GM21360 (cell line): ENCODE measurements around the gene KRTAP7-1.

Source experiments
- ATAC-seq: cut with Tn5 transposase; IDR thresholded peaks from one replicate; pipeline ENCODE4 v1.9.1; 2021; ENCODE audit warnings: mild to moderate bottlenecking, moderate library complexity; ENCODE audit not compliant: unreplicated experiment

Gene KRTAP7-1, protein sequence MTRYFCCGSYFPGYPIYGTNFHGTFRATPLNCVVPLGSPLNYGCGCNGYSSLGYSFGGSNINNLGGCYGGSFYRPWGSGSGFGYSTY

DNA sequence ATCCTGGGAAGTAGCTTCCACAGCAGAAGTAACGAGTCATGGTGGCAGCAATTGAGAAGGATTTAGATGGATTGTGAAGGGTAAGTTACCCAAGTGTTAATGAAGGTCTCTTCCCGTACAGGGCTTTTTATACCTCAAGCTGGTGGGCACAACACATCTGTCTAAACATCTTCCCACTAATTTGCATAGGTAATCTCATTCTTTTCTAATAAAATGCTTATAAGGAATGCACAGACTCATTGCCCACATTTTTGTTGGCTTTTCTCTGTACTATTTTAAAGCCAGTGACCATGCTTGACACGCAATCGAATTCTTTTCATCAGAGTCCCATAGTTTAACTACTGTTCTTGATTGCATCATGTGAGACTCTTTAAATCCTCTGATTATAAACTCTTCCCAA is at the start of gene KRTAP7-1:
Gene KRTAP7-1 (minus strand): TSS at position 101 of the 400 bp plus-strand sequence. CDS start 61 bp downstream, at position 40.
- ATAC-seq, result no peak

DNA sequence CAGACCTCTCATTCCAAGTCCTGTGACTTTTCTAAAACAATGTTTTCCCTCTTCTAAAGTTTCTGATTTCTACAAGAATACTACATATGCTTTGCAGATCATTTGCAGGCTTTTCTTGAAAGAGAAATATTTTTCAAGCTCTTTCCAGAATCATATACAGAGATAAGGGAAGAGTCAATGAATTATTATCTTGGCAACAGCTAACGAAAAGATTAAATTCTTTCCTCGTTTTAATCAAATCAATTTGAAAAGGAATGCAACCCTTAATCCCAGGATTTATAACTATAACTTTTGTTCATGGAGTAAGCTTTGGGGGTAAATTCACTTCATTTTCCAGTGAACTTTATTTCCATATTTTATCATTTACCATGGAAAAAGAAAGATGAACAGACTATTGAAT is 45.0 kb upstream of the KRTAP7-1 start:
- ATAC-seq, result no peak

DNA sequence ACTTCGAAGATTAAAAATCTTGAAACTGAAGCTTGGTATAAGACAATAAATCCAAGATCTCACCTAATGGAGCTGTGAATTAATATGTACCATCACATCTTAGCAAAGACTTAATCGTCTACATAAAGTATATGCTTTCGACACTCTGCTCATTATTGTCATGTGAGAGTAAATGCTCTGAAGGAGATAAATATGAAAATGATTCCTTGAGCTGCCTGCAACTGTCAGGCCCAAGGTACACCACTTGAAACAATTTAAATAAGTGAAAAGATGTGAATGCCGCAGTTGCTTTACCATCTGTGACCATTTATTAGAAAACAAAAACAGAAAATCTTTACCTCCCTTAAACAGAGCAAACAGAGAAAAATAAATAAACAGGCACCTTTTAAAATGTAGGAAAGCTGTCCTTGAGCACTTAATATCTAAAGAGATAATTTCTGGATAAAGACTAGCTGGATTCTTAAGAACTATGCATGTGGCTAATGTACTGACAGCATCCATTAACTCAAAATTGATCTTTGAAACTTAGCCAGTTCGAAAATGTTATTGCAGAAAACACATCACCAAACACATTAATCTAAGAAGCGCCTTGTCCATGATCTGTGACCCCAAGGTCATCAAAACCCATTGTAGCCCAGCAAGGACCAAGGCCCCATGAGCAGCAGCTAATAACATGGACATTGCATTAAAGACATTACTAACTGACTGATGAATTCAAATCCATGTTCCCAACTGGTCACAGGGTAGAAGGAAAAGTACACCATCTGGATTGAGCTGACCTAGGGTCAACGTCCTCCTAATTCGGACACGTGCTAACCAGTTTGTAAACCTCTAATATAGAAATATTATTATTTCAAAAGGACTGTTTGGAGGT is 18.3 kb upstream of the KRTAP7-1 start:
- ATAC-seq, result no peak

DNA sequence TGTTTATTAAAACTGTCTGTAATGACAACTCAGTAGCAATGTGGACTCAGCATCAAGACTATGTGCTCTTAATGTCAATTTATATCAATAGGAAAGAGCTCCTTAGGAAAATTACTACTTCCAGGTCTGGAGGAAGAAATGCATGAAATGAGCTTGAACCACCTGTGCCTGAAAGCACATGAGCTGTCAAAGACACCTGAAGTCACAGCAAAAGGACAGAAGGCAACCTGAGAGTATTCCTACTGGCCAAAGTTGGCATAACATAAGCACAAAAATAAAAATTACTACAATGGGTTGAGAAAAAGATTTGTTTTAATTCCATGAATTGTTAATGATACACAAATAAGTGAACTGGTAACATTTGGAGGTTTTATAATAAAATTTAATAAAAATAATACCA is 13.4 kb upstream of the KRTAP7-1 start:
- ATAC-seq, result no peak

DNA sequence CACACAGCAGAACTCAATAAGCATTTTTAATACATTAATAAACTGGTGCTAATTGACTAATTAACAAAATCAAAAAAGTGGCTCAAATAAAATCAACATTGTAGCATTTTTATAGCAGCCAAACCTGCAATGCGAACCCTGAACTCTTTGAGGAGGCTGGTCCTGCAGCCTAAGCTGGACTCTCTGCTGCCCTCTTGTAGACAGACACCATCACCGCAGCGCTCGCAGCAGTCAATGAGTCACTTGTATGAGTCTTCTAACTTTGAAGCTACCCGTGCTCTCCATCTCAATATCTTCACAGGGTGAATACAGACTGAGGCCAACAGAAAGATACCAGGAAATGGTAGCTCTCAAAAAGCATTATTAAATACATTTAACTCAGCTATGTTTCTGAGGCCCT is 9.7 kb upstream of the KRTAP7-1 start:
- no peak for ATAC-seq

DNA sequence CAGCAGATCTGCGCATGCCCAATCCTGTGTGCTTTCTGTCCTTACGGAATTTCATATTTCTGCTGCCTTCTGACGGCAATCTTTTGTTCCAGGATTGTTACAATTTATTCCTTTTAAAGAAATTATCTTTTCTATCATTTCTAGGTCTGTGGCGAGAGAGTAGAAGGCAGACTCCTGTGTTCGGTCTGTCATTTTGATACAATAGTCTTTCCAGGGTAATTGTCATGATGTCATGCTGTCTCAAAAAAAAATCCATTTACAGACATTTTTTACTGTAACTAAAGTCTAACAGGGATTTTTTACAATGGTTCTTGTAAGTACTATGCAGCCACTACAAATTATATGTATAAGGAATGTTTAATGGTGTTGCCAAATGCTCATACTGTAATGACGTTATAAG is 9.0 kb upstream of the KRTAP7-1 start:
- ATAC-seq, result no peak

DNA sequence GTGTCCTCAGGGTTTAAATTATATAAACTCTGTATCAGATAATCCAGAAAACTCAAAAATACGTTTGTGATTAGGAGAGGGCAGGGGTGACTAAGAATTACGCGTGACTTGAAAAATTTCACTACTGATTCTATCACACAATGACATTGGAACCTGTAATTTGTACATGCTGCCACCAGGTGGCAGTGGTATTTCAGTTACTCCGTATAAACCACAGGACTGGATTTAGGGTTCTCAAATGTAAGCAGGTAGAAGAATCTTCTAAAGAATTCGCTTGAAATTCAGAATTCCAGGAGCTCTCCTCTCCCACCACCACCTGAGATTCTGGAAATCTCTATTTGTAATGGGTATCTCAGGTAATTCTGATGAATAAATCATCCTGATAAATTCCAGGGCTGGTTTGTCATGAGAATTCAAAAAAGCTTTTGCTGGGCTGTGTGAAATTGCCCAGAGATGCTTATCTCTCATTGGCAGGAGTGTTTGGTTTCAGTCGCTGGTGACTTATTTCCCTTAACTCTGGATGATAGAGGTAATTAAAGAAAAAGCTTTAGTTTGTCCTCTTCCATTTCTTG is 1.7 kb upstream of the KRTAP7-1 start:
- ATAC-seq, result no peak

DNA sequence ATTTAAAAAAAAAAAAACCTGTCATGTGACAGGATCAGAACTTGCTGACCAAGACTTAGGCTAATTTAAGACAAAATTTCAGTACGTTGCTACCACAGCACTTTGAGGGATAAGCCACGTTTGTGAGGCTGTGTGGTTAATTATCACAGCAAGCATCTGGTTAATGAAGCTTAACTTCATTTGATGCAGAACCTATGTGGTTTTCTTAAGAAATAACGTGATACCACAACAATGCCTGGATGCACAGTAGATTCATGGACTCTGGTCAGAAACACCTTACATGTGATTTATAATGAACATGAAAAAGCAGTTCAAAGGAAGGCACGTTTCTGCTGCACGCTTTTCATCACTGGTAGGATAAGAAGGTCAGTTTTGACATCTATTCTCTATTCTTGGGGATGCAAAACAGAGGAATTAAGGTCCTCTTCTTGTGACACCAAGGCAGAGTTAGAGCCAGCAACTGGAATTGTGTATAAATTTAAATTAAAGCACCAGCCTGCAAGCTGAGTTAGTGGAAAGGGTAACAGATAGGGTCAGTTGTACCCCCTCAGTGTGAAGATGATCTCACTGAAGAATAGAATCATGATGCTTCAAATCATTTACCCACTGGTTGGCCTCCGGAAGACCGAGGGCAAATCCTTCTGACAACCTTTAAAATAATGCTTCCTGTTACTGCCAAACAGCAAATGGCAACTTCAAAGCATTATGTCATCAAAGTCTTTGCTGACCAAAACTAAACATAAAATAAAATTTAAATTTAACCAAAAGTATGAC is 10.5 kb downstream of the KRTAP7-1 start:
- no peak for ATAC-seq

DNA sequence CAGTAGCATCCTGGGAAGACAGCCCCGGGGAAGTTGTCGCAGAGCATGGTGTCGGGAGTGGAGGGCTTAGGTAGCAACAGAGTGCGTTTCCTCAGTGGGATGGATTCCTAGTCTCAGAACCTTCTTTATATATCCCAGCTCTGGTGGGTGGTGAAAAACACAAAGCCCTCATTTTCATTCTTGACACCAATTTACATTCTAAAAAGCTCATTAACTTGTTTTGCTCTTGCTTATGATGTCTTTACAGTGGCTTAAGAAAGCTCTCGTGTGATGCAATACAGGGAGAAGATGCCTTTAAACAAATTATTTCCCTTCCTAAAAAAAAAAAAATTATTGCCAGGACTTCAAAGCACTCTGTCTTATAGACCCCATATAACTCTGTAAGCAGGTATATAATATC is 16.4 kb downstream of the KRTAP7-1 start, which contains the start of gene KRTAP8-1:
Gene KRTAP8-1 (minus strand): TSS at position 101 of the 400 bp plus-strand sequence. CDS start 54 bp downstream, at position 47.
- no peak for ATAC-seq

DNA sequence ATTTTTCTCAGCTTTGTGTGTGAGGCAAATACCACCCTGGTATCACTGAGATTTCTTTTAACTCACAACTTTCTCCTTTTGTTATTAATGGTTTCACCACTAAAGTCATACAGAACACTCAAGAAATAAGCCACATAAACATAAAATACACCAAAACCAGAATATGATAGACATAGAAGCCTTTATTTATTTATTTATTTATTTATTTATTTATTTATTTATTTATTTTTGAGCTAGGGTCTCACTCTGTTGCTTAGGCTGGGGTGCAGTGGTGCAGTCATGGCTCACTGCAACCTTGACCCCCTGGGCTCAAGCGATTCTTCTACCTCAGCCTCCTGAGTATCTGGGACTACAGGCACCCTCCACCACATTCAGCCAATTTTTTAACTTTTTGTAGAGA is 29.0 kb downstream of the KRTAP7-1 start:
- no peak for ATAC-seq

DNA sequence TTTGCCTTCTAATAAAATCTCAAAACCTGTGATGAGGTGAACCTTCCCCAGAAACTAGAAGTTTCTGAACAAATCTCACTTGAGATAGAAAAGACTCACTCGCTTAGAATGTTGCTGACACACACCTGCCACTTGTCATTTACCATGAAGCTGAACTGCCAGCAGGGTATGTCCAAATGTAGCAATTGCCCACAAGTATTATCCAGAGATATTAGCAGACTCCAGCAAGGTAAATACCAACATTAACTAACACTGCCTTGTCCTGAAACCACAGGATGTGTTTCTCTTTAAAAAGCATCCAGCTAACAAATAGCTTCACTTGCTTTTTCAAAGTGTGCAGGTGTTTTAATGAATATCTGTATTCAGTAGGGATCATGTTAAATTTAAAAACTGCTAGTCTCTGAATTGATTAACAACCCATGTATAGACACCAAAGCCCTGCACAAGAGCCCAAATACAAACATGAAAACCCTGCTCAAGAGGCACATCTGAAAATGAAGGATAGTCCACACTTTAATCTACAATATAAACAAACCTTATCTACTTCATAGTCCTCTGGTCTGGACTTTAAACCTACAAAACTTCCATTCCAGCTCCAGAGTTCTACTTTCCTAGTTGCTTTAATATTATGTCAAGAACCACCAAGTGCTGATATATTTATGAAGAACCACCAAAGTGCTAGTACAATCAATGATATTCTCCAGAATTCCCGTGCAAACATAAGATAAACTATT is 35.8 kb downstream of the KRTAP7-1 start:
- no peak for ATAC-seq

DNA sequence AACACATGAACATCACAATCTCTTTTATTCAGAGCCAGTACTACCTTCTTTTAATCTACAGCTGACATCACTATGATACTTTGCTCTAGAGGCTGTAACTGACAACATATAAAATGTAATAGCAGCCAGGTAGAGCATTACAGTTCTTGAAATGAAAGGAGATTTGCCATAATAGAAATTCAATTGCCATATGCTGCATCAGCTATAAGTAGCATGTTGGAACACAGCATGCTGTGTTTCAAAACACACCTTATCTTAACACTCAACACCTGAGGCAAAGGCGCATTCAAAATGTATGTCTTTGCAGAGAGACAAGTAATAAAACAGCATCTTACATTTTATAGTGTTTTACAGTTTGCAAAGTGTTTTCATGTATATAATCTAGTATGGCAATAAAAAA is 50.3 kb downstream of the KRTAP7-1 start:
- no peak for ATAC-seq
